ENCODE data around the gene ROPN1L.

DNA sequence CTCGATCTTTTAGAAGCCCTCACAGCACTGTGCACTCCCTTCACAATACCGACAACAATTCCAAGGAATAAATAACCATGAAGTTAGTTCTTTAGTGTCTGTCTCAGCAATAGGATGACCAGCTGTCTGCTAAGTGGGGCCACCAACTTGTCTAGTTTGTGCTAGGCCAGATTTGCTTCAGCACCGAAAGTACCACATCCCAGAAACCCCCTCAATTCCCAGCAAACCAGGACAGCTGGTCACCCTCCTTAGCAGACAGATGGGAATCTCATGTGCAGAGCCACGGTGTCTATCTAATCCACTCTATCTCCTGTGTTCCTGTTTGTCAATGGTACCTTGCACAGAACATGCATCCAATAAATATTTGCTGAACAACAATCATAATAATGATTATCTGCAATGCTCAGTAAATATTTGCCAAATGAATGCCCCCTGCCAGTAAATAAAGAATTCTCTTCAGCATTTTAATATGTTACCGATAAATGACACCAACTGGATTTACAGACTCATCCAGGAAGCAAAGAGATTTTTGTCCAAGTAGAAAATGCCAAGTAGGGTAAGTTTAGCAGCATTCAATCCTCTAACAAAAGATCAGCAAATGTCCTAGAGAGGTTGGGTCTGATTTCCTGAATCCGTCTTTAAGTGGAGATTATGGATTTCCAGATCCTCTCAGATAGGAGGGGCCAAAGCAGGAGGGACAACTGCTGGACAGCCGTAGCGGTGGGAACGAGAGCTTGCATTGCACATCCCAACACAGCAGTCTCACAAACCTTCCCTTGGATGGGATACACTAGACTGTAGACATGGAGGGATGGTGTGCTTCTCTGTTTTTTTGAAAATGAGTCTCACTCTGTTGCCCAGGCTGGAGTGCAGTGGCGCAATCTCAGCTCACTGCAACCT is 70.3 kb downstream of the ROPN1L start:
- TF ChIP-seq, protein P1, sequence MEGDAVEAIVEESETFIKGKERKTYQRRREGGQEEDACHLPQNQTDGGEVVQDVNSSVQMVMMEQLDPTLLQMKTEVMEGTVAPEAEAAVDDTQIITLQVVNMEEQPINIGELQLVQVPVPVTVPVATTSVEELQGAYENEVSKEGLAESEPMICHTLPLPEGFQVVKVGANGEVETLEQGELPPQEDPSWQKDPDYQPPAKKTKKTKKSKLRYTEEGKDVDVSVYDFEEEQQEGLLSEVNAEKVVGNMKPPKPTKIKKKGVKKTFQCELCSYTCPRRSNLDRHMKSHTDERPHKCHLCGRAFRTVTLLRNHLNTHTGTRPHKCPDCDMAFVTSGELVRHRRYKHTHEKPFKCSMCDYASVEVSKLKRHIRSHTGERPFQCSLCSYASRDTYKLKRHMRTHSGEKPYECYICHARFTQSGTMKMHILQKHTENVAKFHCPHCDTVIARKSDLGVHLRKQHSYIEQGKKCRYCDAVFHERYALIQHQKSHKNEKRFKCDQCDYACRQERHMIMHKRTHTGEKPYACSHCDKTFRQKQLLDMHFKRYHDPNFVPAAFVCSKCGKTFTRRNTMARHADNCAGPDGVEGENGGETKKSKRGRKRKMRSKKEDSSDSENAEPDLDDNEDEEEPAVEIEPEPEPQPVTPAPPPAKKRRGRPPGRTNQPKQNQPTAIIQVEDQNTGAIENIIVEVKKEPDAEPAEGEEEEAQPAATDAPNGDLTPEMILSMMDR (IDR thresholded peaks at IDR 0.05): no peak
- no peak for TF ChIP-seq POLR2A (IDR thresholded peaks at IDR 0.05)

Measured in lower leg skin (tissue), 3 donors.